Ovary (tissue), 3 donors: ENCODE results near the gene ADAM17.

ENCODE experiments used
- EP300 ChIP-seq: sonication (generic); formaldehyde crosslinking; IDR thresholded peaks from one replicate; pipeline ENCODE4 v1.6.1; 2017; ENCODE audit warnings: antibody characterized with exemption
- TF ChIP-seq, protein P1 (sequence below), 3 donors: fragments of 450-650 bp in 2 of 3; fragments of 200-600 bp in 1 of 3; IDR thresholded peaks; one replicate each; pipeline versions ENCODE4 v1.5.1 to v1.8.0; 2016 to 2022; ENCODE audit warnings: antibody characterized with exemption in 3 of 3, mild to moderate bottlenecking in 1 of 3
- donor health status: DM: no; HTN: no; CAD: no.

DNA sequence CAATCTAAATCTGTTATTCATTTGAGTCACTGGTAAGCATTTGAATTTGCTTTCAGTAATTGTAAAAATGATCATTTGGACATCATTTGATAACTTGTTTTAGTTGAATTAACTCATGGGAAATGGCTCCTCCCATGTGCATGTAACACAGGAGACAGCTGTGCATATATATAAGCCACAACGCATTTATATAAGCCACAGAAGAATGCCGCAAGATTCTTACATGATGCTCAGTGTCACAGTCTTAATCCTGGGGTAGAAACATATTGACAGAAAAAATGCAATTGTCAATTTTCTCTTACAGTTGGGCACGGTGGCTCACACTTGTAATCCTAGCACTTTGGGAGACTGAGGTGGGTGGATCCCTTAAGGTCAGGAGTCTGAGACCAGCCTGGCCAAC, 94.6 kb downstream of the ADAM17 start:
- TF ChIP-seq, protein P1, sequence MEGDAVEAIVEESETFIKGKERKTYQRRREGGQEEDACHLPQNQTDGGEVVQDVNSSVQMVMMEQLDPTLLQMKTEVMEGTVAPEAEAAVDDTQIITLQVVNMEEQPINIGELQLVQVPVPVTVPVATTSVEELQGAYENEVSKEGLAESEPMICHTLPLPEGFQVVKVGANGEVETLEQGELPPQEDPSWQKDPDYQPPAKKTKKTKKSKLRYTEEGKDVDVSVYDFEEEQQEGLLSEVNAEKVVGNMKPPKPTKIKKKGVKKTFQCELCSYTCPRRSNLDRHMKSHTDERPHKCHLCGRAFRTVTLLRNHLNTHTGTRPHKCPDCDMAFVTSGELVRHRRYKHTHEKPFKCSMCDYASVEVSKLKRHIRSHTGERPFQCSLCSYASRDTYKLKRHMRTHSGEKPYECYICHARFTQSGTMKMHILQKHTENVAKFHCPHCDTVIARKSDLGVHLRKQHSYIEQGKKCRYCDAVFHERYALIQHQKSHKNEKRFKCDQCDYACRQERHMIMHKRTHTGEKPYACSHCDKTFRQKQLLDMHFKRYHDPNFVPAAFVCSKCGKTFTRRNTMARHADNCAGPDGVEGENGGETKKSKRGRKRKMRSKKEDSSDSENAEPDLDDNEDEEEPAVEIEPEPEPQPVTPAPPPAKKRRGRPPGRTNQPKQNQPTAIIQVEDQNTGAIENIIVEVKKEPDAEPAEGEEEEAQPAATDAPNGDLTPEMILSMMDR (IDR thresholded peaks at IDR 0.05), result no peak
- no peak for TF ChIP-seq EP300
